ENCODE data around the gene PTCH1.

PTCH1 gene

DNA sequence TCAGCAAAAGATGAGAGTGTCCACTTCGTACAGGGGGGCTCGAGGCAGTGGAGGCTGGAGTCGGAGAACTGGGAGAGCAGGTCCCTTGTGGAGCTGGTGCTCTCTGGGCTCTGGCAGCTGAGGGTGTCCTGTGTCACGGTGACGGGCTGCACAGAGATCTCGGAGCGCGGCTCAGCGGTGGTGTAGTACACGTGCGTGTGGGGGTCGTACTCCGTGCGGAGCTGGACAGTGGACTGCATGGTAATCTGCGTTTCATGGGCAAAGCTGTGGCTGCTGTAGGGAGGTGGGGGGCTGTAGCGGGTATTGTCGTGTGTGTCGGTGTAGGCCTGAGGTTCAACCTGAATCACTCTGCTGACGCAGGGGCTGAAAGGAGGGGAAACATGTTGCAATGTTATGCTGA is 48.0 kb downstream of the PTCH1 start:
- ChIA-PET POLR2A (no interaction called here), CTCF (no interaction called here)
- DNase-seq (ENCODE audit: low read depth, low spot score), result no peak
- TF ChIP-seq, protein P1, sequence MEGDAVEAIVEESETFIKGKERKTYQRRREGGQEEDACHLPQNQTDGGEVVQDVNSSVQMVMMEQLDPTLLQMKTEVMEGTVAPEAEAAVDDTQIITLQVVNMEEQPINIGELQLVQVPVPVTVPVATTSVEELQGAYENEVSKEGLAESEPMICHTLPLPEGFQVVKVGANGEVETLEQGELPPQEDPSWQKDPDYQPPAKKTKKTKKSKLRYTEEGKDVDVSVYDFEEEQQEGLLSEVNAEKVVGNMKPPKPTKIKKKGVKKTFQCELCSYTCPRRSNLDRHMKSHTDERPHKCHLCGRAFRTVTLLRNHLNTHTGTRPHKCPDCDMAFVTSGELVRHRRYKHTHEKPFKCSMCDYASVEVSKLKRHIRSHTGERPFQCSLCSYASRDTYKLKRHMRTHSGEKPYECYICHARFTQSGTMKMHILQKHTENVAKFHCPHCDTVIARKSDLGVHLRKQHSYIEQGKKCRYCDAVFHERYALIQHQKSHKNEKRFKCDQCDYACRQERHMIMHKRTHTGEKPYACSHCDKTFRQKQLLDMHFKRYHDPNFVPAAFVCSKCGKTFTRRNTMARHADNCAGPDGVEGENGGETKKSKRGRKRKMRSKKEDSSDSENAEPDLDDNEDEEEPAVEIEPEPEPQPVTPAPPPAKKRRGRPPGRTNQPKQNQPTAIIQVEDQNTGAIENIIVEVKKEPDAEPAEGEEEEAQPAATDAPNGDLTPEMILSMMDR (IDR thresholded peaks at IDR 0.05; ENCODE audit: insufficient read depth, low read length, missing control alignments), result no peak
- no peak overlapping the region for H3K4me3 ChIP-seq (ENCODE audit: low read depth, low read length)

DNA sequence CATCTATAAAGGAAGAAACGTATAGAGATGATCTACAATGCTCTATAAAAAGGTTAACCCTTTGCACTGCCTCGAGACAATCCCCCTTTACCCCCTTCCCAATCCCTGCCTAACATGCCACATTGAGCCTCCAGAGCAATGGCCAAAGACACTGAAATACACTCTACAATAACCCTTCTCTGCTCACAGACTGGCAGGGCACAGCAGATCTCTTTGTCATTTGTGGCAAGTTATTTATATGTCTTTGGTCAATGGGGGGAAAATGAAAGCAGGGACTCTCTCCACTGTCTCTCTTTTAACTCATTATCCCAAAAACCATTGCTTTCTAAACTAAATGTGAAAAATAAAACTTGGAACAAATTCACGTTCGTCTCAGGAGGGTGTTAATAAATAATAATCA is 51.7 kb downstream of the PTCH1 start:
- CTCF ChIA-PET, result no interaction called here

DNA sequence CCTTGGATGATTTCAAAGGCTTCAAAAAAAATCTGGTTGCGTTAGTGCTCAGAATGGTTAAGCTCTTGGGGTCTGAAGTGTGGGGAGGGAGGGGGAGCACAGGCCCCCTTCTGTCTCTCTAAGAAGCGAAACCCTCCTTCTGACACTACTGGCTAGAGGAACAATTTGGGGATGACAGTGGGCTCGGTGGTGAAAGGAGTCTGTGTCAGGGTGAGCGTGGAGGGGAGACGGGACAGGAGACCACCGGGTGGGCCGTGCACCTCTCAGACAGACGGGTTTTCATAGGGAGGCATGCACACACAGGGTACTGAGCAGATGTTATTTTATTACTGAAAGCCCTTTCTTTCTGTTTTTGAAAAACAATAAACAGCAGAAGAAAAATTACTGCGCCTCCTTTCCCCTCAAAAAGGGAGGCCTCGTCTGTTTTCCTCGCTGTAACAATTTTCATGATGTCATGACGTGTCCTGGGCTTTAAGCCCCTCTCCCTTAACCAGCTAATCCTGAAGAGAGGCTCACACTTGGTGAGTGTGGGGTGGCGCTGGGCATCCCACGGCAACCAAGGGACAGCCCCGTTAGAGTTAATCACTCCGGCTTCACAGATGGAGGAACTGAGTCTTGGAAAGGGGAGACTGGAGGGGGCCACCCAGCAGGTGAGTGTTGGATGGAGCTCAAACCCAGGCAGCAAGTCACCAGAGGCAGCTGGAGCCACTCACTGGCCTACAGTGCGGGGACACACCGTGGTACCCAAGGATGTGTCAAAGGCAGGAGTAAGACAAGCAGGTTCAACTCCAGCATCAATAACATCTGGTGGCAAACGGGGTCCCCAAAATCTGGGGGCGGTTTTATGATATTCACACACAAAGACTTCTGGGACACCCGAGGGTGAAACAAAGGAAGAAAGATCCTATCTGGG is 53.4 kb downstream of the PTCH1 start:
- TF ChIP-seq, protein P1 (IDR thresholded peaks at IDR 0.05; ENCODE audit: insufficient read depth, low read length, missing control alignments), result no peak
- CTCF ChIA-PET, result interaction anchor here (0.9 to 1.5 kb wide), 3 partner anchors 12 to 768 kb away, joined by 3 to 4 read pairs (median 3); no protein-coding TSS in a partner anchor

More for the DNA sequence above, 51.7 kb downstream of the PTCH1 start:
- H3K4me3 ChIP-seq (ENCODE audit: low read depth, low read length), result no peak overlapping the region
- no peak for DNase-seq (ENCODE audit: low read depth, low spot score)
- POLR2A ChIA-PET, result no interaction called here
- TF ChIP-seq, protein P1 (IDR thresholded peaks at IDR 0.05; ENCODE audit: insufficient read depth, low read length, missing control alignments), result no peak

DNA sequence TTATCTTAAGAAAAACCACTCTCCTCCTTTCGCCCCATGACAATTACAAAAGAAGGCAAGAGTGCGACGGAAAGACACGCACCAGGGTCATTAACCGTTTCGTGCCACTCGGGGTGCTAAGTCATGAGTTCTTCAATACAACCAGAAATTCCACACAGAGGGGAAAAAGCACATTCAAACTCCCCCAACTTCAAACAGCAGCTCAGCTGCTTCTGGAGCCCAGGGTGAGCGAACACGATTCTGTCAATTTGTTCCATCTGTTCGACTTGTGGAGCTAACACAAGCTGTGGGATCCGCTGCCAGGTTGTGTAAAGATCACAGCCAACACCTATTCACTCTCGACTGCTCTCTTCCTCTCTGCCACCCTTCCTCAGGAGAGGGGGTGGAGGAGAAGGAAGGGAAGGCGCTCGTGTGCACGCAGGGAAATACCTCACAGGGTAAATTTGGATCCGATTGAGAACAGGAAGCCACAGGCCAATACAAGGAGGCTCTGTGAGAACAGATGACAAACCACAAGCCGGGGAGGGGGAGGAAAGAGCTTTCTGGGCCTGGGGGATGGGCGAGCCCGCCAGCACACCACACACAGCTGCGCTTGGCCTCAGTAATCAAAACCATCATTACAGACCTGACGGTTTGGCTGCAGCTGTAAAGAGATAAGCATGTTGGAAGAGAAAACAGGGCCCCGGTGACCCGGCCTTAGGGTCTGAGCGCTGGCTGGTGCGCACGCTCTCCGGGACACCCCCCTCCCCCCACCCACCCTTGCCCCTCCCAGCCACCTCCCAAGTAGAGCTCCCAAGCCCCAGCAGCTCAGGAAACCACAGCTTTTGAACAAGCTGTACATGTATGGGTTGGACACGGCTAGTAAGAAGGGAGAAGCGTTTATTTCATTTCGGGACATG is 54.3 kb downstream of the PTCH1 start:
- DNase-seq (ENCODE audit: low read depth, low spot score), result peak; percentile 26
- ChIA-PET POLR2A (interaction anchor here (0.7 kb wide), 1 partner anchor 80 kb away, joined by 3 read pairs; no protein-coding TSS in a partner anchor), CTCF (interaction anchor here (0.7 to 1.5 kb wide), 3 partner anchors 11 to 46 kb away, joined by 3 to 4 read pairs (median 3); no protein-coding TSS in a partner anchor)
- H3K4me3 ChIP-seq (ENCODE audit: low read depth, low read length), result peak overlapping the region; percentile 44
- TF ChIP-seq, protein P1 (IDR thresholded peaks at IDR 0.05; ENCODE audit: insufficient read depth, low read length, missing control alignments), result no peak

More for the DNA sequence above, 53.4 kb downstream of the PTCH1 start:
- no peak for DNase-seq (ENCODE audit: low read depth, low spot score)
- H3K4me3 ChIP-seq (ENCODE audit: low read depth, low read length), result peak overlapping the region; percentile 44
- POLR2A ChIA-PET, result interaction anchor here (0.7 kb wide), 1 partner anchor 81 kb away, joined by 3 read pairs; no protein-coding TSS in a partner anchor

DNA sequence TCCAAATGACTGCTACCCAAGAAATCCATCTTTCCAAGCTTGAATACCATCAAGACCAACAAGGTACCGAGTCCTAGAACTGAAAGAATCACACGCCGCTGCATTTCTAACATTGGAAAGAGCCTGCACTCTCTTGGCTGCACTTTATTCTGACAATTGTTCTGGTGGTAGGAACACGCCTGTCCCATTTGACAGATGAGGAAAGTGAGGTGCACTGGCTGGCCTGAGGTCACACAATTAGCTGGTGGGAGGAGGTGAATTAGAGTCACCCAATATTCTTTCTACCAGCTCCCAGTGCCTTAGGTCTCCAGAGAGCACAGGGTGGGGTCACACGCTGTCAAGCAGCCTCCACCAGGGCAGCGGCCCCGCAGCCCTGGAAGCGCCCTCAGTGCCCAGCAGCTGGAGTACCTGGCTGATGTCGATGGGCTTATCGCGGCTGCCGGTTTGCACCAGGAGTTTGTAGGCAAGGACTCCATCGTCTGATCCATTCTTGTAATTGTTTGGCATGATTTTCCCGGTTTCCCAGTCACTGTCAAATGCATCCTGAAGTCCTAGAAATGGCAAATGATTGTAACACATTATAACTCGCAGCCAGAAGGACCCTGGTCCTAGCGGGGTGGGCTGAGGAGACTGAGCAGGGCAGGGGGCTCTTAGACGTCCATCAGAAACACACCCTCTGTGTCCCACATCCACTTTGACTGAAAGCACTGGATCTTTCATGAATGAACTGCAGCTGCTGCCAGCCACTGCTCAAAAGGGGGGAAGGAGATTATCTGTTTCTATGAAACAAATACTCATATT is 55.1 kb downstream of the PTCH1 start:
- TF ChIP-seq, protein P1 (IDR thresholded peaks at IDR 0.05; ENCODE audit: insufficient read depth, low read length, missing control alignments), result no peak
- ChIA-PET POLR2A (no interaction called here), CTCF (interaction anchor here (0.7 to 1.5 kb wide), 3 partner anchors 10 to 47 kb away, joined by 3 to 4 read pairs (median 3); no protein-coding TSS in a partner anchor)
- H3K4me3 ChIP-seq (ENCODE audit: low read depth, low read length), result no peak overlapping the region
- DNase-seq (ENCODE audit: low read depth, low spot score), result no peak

All from AG04449 (cell line).